DMS 273 treated with DMSO at 0.1 percent for 48 hours (cell line): Measurements from ENCODE around the gene KRTAP7-1.

Experiments used
- DNase-seq: peaks from one replicate; lab custom pipeline; 2025; lab: John Stamatoyannopoulos, UW

KRTAP7-1 gene, protein sequence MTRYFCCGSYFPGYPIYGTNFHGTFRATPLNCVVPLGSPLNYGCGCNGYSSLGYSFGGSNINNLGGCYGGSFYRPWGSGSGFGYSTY

DNA sequence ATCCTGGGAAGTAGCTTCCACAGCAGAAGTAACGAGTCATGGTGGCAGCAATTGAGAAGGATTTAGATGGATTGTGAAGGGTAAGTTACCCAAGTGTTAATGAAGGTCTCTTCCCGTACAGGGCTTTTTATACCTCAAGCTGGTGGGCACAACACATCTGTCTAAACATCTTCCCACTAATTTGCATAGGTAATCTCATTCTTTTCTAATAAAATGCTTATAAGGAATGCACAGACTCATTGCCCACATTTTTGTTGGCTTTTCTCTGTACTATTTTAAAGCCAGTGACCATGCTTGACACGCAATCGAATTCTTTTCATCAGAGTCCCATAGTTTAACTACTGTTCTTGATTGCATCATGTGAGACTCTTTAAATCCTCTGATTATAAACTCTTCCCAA, at the start of gene KRTAP7-1:
Gene KRTAP7-1, minus strand, starts transcription at position 101 of the 400 bp plus-strand sequence. Its CDS starts 61 bp downstream, at position 40.
- DNase-seq: no peak

DNA sequence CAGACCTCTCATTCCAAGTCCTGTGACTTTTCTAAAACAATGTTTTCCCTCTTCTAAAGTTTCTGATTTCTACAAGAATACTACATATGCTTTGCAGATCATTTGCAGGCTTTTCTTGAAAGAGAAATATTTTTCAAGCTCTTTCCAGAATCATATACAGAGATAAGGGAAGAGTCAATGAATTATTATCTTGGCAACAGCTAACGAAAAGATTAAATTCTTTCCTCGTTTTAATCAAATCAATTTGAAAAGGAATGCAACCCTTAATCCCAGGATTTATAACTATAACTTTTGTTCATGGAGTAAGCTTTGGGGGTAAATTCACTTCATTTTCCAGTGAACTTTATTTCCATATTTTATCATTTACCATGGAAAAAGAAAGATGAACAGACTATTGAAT, 45.0 kb upstream of the KRTAP7-1 start:
- no peak for DNase-seq

DNA sequence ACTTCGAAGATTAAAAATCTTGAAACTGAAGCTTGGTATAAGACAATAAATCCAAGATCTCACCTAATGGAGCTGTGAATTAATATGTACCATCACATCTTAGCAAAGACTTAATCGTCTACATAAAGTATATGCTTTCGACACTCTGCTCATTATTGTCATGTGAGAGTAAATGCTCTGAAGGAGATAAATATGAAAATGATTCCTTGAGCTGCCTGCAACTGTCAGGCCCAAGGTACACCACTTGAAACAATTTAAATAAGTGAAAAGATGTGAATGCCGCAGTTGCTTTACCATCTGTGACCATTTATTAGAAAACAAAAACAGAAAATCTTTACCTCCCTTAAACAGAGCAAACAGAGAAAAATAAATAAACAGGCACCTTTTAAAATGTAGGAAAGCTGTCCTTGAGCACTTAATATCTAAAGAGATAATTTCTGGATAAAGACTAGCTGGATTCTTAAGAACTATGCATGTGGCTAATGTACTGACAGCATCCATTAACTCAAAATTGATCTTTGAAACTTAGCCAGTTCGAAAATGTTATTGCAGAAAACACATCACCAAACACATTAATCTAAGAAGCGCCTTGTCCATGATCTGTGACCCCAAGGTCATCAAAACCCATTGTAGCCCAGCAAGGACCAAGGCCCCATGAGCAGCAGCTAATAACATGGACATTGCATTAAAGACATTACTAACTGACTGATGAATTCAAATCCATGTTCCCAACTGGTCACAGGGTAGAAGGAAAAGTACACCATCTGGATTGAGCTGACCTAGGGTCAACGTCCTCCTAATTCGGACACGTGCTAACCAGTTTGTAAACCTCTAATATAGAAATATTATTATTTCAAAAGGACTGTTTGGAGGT, 18.3 kb upstream of the KRTAP7-1 start:
- DNase-seq: no peak

DNA sequence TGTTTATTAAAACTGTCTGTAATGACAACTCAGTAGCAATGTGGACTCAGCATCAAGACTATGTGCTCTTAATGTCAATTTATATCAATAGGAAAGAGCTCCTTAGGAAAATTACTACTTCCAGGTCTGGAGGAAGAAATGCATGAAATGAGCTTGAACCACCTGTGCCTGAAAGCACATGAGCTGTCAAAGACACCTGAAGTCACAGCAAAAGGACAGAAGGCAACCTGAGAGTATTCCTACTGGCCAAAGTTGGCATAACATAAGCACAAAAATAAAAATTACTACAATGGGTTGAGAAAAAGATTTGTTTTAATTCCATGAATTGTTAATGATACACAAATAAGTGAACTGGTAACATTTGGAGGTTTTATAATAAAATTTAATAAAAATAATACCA, 13.4 kb upstream of the KRTAP7-1 start:
- no peak for DNase-seq

DNA sequence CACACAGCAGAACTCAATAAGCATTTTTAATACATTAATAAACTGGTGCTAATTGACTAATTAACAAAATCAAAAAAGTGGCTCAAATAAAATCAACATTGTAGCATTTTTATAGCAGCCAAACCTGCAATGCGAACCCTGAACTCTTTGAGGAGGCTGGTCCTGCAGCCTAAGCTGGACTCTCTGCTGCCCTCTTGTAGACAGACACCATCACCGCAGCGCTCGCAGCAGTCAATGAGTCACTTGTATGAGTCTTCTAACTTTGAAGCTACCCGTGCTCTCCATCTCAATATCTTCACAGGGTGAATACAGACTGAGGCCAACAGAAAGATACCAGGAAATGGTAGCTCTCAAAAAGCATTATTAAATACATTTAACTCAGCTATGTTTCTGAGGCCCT, 9.7 kb upstream of the KRTAP7-1 start:
- no peak for DNase-seq

DNA sequence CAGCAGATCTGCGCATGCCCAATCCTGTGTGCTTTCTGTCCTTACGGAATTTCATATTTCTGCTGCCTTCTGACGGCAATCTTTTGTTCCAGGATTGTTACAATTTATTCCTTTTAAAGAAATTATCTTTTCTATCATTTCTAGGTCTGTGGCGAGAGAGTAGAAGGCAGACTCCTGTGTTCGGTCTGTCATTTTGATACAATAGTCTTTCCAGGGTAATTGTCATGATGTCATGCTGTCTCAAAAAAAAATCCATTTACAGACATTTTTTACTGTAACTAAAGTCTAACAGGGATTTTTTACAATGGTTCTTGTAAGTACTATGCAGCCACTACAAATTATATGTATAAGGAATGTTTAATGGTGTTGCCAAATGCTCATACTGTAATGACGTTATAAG, 9.0 kb upstream of the KRTAP7-1 start:
- DNase-seq: no peak

DNA sequence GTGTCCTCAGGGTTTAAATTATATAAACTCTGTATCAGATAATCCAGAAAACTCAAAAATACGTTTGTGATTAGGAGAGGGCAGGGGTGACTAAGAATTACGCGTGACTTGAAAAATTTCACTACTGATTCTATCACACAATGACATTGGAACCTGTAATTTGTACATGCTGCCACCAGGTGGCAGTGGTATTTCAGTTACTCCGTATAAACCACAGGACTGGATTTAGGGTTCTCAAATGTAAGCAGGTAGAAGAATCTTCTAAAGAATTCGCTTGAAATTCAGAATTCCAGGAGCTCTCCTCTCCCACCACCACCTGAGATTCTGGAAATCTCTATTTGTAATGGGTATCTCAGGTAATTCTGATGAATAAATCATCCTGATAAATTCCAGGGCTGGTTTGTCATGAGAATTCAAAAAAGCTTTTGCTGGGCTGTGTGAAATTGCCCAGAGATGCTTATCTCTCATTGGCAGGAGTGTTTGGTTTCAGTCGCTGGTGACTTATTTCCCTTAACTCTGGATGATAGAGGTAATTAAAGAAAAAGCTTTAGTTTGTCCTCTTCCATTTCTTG, 1.7 kb upstream of the KRTAP7-1 start:
- no peak for DNase-seq

DNA sequence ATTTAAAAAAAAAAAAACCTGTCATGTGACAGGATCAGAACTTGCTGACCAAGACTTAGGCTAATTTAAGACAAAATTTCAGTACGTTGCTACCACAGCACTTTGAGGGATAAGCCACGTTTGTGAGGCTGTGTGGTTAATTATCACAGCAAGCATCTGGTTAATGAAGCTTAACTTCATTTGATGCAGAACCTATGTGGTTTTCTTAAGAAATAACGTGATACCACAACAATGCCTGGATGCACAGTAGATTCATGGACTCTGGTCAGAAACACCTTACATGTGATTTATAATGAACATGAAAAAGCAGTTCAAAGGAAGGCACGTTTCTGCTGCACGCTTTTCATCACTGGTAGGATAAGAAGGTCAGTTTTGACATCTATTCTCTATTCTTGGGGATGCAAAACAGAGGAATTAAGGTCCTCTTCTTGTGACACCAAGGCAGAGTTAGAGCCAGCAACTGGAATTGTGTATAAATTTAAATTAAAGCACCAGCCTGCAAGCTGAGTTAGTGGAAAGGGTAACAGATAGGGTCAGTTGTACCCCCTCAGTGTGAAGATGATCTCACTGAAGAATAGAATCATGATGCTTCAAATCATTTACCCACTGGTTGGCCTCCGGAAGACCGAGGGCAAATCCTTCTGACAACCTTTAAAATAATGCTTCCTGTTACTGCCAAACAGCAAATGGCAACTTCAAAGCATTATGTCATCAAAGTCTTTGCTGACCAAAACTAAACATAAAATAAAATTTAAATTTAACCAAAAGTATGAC, 10.5 kb downstream of the KRTAP7-1 start:
- DNase-seq: no peak

DNA sequence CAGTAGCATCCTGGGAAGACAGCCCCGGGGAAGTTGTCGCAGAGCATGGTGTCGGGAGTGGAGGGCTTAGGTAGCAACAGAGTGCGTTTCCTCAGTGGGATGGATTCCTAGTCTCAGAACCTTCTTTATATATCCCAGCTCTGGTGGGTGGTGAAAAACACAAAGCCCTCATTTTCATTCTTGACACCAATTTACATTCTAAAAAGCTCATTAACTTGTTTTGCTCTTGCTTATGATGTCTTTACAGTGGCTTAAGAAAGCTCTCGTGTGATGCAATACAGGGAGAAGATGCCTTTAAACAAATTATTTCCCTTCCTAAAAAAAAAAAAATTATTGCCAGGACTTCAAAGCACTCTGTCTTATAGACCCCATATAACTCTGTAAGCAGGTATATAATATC, 16.4 kb downstream of the KRTAP7-1 start, which contains the start of gene KRTAP8-1:
Gene KRTAP8-1, minus strand, starts transcription at position 101 of the 400 bp plus-strand sequence. Its CDS starts 54 bp downstream, at position 47.
- DNase-seq: no peak

DNA sequence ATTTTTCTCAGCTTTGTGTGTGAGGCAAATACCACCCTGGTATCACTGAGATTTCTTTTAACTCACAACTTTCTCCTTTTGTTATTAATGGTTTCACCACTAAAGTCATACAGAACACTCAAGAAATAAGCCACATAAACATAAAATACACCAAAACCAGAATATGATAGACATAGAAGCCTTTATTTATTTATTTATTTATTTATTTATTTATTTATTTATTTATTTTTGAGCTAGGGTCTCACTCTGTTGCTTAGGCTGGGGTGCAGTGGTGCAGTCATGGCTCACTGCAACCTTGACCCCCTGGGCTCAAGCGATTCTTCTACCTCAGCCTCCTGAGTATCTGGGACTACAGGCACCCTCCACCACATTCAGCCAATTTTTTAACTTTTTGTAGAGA, 29.0 kb downstream of the KRTAP7-1 start:
- no peak for DNase-seq

DNA sequence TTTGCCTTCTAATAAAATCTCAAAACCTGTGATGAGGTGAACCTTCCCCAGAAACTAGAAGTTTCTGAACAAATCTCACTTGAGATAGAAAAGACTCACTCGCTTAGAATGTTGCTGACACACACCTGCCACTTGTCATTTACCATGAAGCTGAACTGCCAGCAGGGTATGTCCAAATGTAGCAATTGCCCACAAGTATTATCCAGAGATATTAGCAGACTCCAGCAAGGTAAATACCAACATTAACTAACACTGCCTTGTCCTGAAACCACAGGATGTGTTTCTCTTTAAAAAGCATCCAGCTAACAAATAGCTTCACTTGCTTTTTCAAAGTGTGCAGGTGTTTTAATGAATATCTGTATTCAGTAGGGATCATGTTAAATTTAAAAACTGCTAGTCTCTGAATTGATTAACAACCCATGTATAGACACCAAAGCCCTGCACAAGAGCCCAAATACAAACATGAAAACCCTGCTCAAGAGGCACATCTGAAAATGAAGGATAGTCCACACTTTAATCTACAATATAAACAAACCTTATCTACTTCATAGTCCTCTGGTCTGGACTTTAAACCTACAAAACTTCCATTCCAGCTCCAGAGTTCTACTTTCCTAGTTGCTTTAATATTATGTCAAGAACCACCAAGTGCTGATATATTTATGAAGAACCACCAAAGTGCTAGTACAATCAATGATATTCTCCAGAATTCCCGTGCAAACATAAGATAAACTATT, 35.8 kb downstream of the KRTAP7-1 start:
- no peak for DNase-seq

DNA sequence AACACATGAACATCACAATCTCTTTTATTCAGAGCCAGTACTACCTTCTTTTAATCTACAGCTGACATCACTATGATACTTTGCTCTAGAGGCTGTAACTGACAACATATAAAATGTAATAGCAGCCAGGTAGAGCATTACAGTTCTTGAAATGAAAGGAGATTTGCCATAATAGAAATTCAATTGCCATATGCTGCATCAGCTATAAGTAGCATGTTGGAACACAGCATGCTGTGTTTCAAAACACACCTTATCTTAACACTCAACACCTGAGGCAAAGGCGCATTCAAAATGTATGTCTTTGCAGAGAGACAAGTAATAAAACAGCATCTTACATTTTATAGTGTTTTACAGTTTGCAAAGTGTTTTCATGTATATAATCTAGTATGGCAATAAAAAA, 50.3 kb downstream of the KRTAP7-1 start:
- no peak for DNase-seq
